NCI-H524 (cell line): ENCODE measurements around the gene UHRF2.
A peak's percentile ranks its signal among the peaks of the same experiment; 100 is the strongest.
"Not testable (repeated sequence)": the region's sequence is repeated elsewhere in the genome, so short reads cannot be mapped to it uniquely, and the experiment has no call there.

Source experiments
- DNase-seq, 2 experiments: peaks; one replicate each; lab custom pipeline; 2025; lab: John Stamatoyannopoulos, UW

Gene UHRF2, protein sequence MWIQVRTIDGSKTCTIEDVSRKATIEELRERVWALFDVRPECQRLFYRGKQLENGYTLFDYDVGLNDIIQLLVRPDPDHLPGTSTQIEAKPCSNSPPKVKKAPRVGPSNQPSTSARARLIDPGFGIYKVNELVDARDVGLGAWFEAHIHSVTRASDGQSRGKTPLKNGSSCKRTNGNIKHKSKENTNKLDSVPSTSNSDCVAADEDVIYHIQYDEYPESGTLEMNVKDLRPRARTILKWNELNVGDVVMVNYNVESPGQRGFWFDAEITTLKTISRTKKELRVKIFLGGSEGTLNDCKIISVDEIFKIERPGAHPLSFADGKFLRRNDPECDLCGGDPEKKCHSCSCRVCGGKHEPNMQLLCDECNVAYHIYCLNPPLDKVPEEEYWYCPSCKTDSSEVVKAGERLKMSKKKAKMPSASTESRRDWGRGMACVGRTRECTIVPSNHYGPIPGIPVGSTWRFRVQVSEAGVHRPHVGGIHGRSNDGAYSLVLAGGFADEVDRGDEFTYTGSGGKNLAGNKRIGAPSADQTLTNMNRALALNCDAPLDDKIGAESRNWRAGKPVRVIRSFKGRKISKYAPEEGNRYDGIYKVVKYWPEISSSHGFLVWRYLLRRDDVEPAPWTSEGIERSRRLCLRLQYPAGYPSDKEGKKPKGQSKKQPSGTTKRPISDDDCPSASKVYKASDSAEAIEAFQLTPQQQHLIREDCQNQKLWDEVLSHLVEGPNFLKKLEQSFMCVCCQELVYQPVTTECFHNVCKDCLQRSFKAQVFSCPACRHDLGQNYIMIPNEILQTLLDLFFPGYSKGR

GRCh38 chr9:6412487-6413364, at the start of gene UHRF2:
Gene UHRF2 (plus strand): TSS chr9:6413199. CDS start chr9:6413491, 292 bp downstream.
- DNase-seq: peak; percentile 94 to 95

GRCh38 chr9:6367128-6367890, 45.7 kb upstream of the UHRF2 start:
- no peak for DNase-seq

GRCh38 chr9:6368831-6369230, 44.2 kb upstream of the UHRF2 start:
- DNase-seq: no peak

DNA sequence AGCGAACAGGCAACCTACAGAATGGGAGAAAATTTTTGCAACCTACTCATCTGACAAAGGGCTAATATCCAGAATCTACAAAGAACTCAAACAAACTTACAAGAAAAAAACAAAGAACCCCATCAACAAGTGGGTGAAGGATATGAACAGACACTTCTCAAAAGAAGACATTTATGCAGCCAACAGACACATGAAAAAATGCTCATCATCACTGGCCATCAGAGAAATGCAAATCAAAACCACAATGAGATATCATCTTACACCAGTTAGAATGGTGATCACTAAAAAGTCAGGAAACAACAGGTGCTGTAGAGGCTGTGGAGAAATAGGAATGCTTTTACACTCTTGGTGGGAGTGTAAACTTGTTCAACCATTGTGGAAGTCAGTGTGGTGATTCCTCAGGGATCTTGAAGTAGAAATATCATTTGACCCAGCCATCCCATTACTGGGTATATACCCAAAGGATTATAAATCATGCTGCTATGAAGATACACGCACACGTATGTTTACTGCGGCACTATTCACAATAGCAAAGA, 31.5 kb upstream of the UHRF2 start:
- not testable (repeated sequence) for DNase-seq

DNA sequence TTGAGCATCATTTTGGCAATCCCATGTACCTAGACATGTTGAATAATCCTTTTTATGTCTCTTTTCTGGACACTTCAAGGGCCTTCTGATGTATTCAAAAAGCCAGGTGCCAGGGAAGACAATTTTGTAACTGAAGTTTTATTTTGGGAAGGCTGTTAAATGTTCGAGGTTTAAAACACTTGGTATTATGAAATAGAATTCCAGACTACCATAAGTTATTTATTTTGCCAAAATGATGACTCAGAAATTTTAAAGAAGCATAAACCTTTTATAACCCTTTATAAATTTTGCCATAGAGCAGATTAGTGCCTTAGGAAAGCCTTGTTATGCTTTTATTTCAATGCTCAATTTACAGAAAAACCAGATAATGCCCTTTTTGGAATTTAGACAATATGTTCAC, 30.3 kb upstream of the UHRF2 start:
- DNase-seq: no peak

- DNase-seq: no peak
Observed at GRCh38 chr9:6383551-6384225, 29.3 kb upstream of the UHRF2 start.

DNA sequence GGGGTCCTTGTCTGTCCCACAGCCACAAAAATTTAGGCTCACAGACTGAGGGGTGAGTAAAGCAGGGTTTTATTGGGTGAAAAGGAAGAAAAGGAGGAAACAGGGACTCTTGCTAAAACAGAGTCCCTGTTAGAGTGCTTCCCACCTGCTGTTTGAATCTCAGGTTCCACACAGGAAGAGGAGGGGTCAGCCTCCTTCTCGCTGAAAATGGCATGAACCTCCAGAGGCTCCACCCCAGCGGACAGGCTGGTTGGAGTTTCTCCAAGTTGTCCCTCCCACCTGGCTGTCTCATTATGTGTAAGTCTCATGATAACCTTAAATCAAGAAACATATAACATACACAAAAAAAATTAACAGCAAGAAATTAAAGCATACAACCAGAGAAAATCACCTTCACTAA, 28.3 kb upstream of the UHRF2 start:
- DNase-seq: no peak

GRCh38 chr9:6399071-6399470, 13.9 kb upstream of the UHRF2 start:
- DNase-seq: no peak

- no peak for DNase-seq
Observed at GRCh38 chr9:6405371-6405770, 7.6 kb upstream of the UHRF2 start.

DNA sequence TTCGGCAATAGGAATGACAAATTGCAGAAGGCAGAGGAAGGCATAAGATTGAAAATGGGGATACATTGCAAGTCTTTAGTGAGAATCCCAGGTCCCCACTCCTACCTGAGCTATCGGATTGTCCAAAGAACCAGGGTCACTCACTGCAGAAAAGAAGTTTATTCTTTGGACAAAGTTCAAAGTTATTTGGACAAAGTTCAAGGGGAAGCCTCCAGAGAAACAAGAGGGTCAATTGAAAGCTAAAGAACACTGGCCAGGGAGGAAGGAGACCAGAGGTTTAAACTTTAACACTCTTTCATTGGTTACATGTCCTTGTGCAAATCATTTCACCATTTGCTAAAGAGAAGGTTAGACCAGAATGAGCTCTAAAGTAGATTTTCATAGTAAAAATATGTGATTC, 5.2 kb upstream of the UHRF2 start:
- no peak for DNase-seq

DNA sequence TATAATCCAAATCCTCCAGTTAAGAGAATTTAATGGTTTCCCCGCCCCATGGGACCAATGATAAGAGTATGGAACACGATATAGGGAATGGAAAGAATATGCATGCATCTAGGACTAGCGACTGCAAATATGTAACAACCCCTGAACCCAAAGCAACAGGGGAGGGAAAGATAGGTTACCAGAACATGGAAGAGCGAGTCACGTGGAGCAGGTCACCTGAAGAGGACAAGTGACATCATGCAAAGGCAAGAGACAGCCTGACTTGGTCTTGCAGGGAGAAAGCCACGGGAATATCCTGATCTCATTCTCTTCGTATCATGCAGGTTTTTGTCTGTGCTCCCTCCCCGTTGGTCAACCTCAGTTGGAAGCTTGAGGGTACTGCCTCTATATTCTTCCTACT, 4.7 kb upstream of the UHRF2 start:
- no peak for DNase-seq

- DNase-seq: peak in 1 of 2 experiments; percentile 17
Observed at GRCh38 chr9:6409811-6410210, 3.2 kb upstream of the UHRF2 start.

GRCh38 chr9:6410633-6411032, 2.4 kb upstream of the UHRF2 start:
- DNase-seq: no peak

DNA sequence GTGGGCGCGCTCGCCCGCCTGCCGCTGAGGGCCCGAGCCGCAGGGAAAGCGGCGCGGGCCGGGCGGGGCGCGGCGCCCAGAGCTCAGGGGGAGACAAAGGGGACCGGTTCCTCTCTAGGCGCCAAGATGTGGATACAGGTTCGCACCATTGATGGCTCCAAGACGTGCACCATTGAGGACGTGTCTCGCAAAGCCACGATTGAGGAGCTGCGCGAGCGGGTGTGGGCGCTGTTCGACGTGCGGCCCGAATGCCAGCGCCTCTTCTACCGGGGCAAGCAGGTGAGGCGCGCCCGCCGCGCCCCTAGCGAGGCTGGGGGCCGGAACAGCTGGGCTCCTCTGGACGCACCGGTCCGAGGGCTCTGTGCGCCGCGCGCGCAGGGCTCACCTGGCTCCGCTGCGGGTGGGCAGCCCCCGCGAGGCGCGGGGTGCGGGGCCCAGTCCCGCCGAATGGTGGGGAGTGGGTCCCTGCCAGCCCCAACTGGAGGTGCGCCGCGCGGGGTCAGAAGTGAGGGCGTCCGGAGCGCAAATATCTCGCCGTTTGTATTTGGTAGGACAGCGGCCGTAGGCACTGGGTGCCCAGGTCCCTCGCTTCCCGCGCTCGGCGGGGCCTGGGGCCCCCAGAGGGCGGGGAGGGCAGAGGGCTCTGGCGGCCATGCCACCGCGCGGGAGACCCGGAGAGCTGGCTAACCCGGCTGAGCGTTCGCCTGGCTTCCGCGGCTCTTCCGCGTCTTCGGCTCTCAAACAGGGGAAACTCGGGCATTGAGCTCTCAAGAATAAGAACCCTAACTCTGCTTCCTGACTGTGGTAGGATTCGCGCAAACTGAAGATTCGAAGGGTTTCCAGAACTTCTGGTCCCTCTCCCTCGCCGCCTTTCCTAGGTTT, 607 bp downstream of the UHRF2 start:
- DNase-seq: peak in 1 of 2 experiments; percentile 50

DNA sequence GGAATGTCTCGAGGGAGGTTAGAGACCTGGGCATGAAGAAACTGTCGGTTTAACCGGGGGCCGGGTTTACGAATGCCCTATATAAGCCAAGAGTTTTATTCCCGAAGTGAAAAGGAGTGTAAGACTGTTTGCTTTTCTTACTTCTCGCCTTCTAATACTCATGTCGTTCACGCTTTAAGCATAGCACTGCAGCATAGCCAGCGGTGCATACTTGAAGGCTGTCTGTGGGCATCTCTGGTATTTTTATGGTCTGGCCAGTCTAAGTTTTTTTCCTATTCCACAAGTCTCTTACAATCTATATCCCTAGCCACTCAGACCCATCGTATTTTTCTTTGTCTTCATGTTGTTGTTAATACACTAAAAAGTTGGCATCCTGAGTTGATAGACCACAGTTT, 1.2 kb downstream of the UHRF2 start:
- peak in 1 of 2 experiments; percentile 38 for DNase-seq

GRCh38 chr9:6415266-6415665, 2.3 kb downstream of the UHRF2 start:
- no peak for DNase-seq

DNA sequence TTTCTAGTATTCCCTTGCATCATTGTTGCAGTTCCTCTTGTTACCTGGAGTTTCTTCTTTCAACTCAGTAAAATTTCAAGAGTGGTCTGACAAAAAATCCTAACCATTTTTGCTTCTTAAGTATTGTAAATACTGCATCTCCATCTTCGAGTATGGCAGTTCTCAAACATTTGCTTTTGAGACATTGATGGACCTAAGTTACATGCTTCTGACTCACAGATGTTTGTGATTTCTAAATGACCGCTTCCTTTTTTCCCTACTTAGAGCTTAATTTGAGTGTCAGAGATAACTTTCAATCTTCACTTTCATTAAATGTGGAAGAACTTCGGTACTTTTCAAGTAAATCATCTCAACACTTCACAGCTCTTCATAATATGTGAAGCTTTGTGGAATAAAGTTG, 4.2 kb downstream of the UHRF2 start:
- DNase-seq: no peak

DNA sequence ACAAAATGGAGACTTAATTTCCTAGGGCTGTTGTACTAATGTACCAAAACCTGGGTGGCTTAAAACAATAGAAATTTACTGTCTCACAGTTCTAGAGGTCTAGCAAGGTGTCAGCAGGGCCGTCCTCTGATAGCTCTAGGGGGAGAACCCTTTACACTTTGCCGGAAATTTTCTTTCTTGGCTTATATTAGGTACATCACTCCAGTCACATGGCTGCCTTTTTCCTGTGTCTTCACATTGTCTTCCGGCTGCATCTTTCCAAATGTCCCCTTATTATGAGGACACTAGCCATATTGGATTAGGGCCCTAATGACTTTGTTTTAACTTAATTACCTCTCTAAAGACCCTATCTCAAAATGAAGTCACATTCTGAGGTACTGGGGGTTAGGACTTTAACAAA, 5.8 kb downstream of the UHRF2 start:
- DNase-seq: no peak

DNA sequence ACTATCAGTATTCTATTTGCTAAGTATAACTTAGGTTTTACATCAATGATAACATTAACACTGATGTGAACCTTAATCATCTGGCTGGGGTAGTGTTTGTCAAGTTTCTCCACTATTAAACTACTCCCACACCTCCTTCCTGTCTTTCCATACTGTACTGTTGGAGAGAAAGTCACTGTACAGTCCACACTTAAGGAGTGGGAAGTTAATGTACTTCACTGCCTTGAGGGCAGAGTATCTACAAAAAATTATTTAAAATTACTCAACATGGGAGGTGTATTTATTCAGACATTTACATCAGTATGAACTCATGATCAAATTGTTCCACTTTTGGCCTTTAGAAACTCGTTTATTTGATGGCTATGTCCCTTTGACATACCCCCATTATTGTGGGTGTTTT, 11.9 kb downstream of the UHRF2 start:
- no peak for DNase-seq

DNA sequence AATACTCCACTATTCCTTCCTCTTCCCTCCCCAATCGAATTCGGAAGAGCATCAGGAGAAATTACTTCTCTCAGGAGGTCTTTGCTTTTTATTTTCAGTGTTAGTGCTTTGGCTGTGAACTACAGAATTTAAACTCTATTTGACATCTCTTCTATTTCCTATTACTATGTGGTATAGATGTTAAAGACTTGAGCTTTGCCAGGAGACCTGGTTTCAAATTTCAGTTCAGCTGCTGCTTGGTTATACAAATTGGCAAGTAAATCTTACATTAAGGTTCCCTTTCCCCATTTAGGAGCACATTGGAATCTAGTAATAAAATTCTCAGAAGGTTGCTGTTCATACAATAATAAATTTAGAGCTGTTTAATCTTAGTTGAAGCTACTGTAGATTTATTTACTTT, 13.1 kb downstream of the UHRF2 start:
- DNase-seq: peak in 1 of 2 experiments; percentile 8
